Measurements from ENCODE around the gene FBXO10.

- TF ChIP-seq EZH2phosphoT487 (IDR thresholded peaks at IDR 0.05; ENCODE audit: borderline replicate concordance, low read depth, low read length) (no peak), CTCF (conservative IDR thresholded peaks at IDR 0.05; ENCODE audit: low read length) (no peak)
Observed at GRCh38 chr9:37486616-37487548, 89.3 kb downstream of the FBXO10 start.
